DND-41 (cell line): ENCODE results near the gene ADGRG6.

Source experiments
- ATAC-seq: fragments of 200-7000 bp; cut with Tn5 transposase; 3 replicates; pipeline ENCODE4 v1.9.1; 2021; ENCODE audit warnings: low read depth; ENCODE audit not compliant: insufficient read depth
- DNase-seq: peaks from one replicate; pipeline ENCODE4 v3.0.0-alpha.2; 2020
- H2AFZ ChIP-seq: 2 replicates; pipeline ENCODE4 v1.6.0; 2012; ENCODE audit warnings: low read depth, low read length
- H3K27ac ChIP-seq: 2 replicates; pipeline ENCODE4 v1.5.1; 2012; ENCODE audit warnings: low read length, inconsistent platforms
- H3K27me3 ChIP-seq: fragments of 200-600 bp; sonication (generic); 2 replicates; pipeline ENCODE4 v1.6.0; 2012; ENCODE audit warnings: low read length, mild to moderate bottlenecking, inconsistent platforms; ENCODE audit not compliant: insufficient read depth, poor library complexity
- H3K36me3 ChIP-seq: 2 replicates; pipeline ENCODE4 v1.5.1; 2012; ENCODE audit warnings: low read length, inconsistent platforms; ENCODE audit not compliant: insufficient read depth
- H3K4me1 ChIP-seq: 2 replicates; pipeline ENCODE4 v1.5.1; 2012; ENCODE audit warnings: mild to moderate bottlenecking, low read length; ENCODE audit not compliant: insufficient read depth
- H3K4me2 ChIP-seq: 2 replicates; pipeline ENCODE4 v1.6.0; 2012; ENCODE audit warnings: mild to moderate bottlenecking, moderate library complexity, low read length, inconsistent platforms; ENCODE audit not compliant: insufficient read depth
- H3K4me3 ChIP-seq, 2 experiments: fragments of 200-600 bp in 1 of 2; shearing (Covaris generic) in 1 of 2; 2 replicates each; pipeline ENCODE4 v1.5.1; 2012 to 2016; ENCODE audit warnings: inconsistent platforms in 2 of 2, low read length in 2 of 2, mild to moderate bottlenecking in 2 of 2, low read depth in 1 of 2, moderate library complexity in 1 of 2
- H3K79me2 ChIP-seq: 2 replicates; pipeline ENCODE4 v1.6.0; 2012; ENCODE audit warnings: low read length, inconsistent platforms; ENCODE audit not compliant: insufficient read depth
- H3K9ac ChIP-seq: 2 replicates; pipeline ENCODE4 v1.6.0; 2012; ENCODE audit warnings: low read depth, mild to moderate bottlenecking, inconsistent platforms, low read length, moderate library complexity
- H3K9me3 ChIP-seq: 2 replicates; pipeline ENCODE4 v1.5.1; 2012; ENCODE audit warnings: low read length, moderate library complexity, mild to moderate bottlenecking, inconsistent platforms; ENCODE audit not compliant: insufficient read depth, severe bottlenecking
- H4K20me1 ChIP-seq: 2 replicates; pipeline ENCODE4 v1.6.0; 2012; ENCODE audit warnings: low read length; ENCODE audit not compliant: insufficient read depth
- EZH2 ChIP-seq: IDR thresholded peaks from 3 replicates; pipeline ENCODE4 v1.6.1; 2012; ENCODE audit warnings: borderline replicate concordance, low read depth, mild to moderate bottlenecking, moderate library complexity, low read length, inconsistent platforms; ENCODE audit not compliant: severe bottlenecking
- TF ChIP-seq, protein P1 (sequence below): IDR thresholded peaks from 2 replicates; pipeline ENCODE4 v1.5.1; 2012; ENCODE audit warnings: borderline replicate concordance, low read length, moderate library complexity, mild to moderate bottlenecking; ENCODE audit not compliant: poor library complexity, severe bottlenecking; ENCODE audit errors: extremely low read depth

Gene ADGRG6

DNA sequence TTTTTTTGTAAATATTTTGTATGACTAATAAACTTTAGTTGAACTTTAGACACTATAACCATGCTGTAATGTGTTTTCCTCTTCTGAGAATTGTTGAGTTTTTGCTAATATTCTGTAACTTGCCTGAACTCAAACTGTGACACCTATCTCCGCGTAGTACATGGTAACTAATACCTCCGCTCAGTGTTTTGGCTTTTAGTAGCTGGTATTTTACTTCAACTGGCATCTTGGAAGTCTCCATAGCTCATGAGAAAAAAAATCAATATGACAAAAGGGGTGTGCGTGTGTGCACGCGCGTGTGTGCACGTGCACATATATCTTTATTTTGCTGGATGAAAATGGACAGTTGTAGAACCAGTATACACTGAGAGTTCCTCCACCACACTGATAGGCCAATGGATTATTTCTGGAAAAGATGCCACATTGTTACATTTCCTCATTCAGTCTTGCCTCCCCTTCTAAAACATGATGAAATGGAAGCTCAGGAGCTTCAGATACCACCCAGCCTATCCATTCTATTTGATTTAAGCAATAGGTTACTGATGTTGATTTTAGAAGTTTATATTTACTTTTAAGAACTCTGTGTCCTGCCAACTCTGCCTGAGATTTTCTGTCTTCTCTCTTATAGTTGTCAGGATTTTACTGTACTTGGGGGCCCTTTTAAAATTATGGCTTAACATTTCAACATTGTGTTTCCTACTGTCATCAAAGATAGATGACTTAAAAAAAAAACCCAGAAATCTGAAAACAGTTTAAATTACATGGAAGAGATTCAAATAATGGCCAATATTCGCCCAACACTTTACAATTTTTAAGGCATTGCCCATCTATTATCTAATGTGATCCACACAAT, 16.3 kb upstream of the ADGRG6 start:
- Histone ChIP-seq H3K27me3 (no peaks in the 10 kb centered on the region), H3K4me1 (no peaks in the 10 kb centered on the region), H4K20me1 (no peaks in the 10 kb centered on the region), H3K36me3 (no peaks in the 10 kb centered on the region), H2AFZ (no peak overlapping the region), H3K9me3 (no peaks in the 10 kb centered on the region), H3K27ac (no peak overlapping the region), H3K4me3 (no peak overlapping the region), H3K9ac (no peak overlapping the region), H3K79me2 (no peaks in the 10 kb centered on the region), H3K4me2 (no peak overlapping the region)
- TF ChIP-seq, protein P1, sequence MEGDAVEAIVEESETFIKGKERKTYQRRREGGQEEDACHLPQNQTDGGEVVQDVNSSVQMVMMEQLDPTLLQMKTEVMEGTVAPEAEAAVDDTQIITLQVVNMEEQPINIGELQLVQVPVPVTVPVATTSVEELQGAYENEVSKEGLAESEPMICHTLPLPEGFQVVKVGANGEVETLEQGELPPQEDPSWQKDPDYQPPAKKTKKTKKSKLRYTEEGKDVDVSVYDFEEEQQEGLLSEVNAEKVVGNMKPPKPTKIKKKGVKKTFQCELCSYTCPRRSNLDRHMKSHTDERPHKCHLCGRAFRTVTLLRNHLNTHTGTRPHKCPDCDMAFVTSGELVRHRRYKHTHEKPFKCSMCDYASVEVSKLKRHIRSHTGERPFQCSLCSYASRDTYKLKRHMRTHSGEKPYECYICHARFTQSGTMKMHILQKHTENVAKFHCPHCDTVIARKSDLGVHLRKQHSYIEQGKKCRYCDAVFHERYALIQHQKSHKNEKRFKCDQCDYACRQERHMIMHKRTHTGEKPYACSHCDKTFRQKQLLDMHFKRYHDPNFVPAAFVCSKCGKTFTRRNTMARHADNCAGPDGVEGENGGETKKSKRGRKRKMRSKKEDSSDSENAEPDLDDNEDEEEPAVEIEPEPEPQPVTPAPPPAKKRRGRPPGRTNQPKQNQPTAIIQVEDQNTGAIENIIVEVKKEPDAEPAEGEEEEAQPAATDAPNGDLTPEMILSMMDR: no peak
- TF ChIP-seq EZH2: no peak
- ATAC-seq: no peak
- DNase-seq: no peak

DNA sequence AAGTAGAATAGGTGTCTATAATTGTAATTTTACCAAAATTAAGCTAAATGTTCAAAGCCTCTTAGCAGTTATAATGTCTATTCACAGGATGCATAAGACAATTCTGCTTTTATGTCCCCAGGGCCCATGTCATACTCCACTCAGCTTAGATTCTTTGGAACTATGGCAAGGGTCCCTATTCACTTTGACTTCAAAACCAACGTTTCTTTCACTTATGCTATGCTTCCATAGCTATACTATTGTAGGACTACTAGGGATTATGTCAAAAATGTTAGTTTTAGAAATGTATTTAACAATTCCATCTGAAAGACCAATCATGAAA, 15.8 kb upstream of the ADGRG6 start:
- Histone ChIP-seq H3K79me2 (no peaks in the 10 kb centered on the region), H3K9me3 (no peaks in the 10 kb centered on the region), H4K20me1 (no peaks in the 10 kb centered on the region), H3K27me3 (no peaks in the 10 kb centered on the region), H3K4me3 (no peak overlapping the region), H3K36me3 (no peaks in the 10 kb centered on the region), H2AFZ (no peak overlapping the region), H3K4me2 (no peak overlapping the region), H3K27ac (no peak overlapping the region), H3K4me1 (no peaks in the 10 kb centered on the region), H3K9ac (no peak overlapping the region)
- DNase-seq: no peak
- TF ChIP-seq, protein P1: no peak
- no peak for TF ChIP-seq EZH2
- no peak for ATAC-seq

DNA sequence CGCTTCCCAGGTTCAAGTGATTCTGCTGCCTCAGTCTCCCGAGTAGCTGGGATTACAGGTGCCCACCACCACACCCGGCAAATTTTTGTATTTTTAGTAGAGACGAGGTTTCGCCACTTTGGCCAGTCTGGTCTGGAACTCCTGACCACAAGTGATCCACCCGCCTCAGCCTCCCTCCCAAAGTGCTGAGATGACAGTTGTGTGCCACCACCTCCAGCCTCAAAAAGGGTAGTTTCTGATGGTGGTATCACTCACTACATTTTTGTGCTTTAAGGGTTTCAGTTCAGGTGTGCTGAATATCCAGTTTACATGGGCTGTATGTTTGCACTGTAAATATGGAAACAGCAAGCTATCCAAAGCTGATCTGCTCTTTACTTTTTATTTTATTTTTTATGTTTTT, 12.1 kb upstream of the ADGRG6 start:
- DNase-seq (no peak), ATAC-seq (no peak; the same call in 2 of the 3 replicates)
- TF ChIP-seq, protein P1: no peak
- TF ChIP-seq EZH2: no peak
- no peaks in the 10 kb centered on the region for H3K27me3 ChIP-seq
- H3K4me3 ChIP-seq: no peak overlapping the region
- H3K4me1 ChIP-seq: no peaks in the 10 kb centered on the region
- H2AFZ ChIP-seq: no peak overlapping the region
- H3K9me3 ChIP-seq: no peaks in the 10 kb centered on the region
- no peak overlapping the region for H3K9ac ChIP-seq
- no peak overlapping the region for H3K27ac ChIP-seq
- no peaks in the 10 kb centered on the region for H3K36me3 ChIP-seq
- H3K4me2 ChIP-seq: no peak overlapping the region
- H3K79me2 ChIP-seq: no peaks in the 10 kb centered on the region
- H4K20me1 ChIP-seq: no peaks in the 10 kb centered on the region
